GM18907 (cell line): ENCODE data around the gene DNAI1.
"Not testable (repeated sequence)": the region's sequence is repeated elsewhere in the genome, so short reads cannot be mapped to it uniquely, and the experiment has no call there.

Source experiments
- ATAC-seq: cut with Tn5 transposase; IDR thresholded peaks from one replicate; pipeline ENCODE4 v1.9.1; 2021; ENCODE audit warnings: mild to moderate bottlenecking, moderate library complexity; ENCODE audit not compliant: unreplicated experiment

Gene DNAI1

GRCh38 chr9:34458013-34458958 lies at the start of gene DNAI1, which contains the start of gene FAM219A:
DNAI1 (plus strand) TSS chr9:34458805; CDS start chr9:34459006, 201 bp downstream.
FAM219A (minus strand) TSS chr9:34458570; CDS start chr9:34458263, 307 bp downstream.
- ATAC-seq = peak; percentile 97

- ATAC-seq = no peak
Measured at GRCh38 chr9:34409154-34409553, 49.5 kb upstream of the DNAI1 start.

GRCh38 chr9:34412336-34412735 lies 46.3 kb upstream of the DNAI1 start:
- no peak for ATAC-seq

- no peak for ATAC-seq
Measured at GRCh38 chr9:34413231-34413852, 45.3 kb upstream of the DNAI1 start.

GRCh38 chr9:34417734-34418133 lies 40.9 kb upstream of the DNAI1 start:
- no peak for ATAC-seq

- ATAC-seq = no peak
Measured at GRCh38 chr9:34419716-34420504, 38.7 kb upstream of the DNAI1 start.

GRCh38 chr9:34426347-34427074 lies 32.1 kb upstream of the DNAI1 start:
- ATAC-seq = no peak

- no peak for ATAC-seq
Measured at GRCh38 chr9:34428325-34428958, 30.2 kb upstream of the DNAI1 start.

GRCh38 chr9:34430843-34431437 lies 27.7 kb upstream of the DNAI1 start:
- no peak for ATAC-seq

GRCh38 chr9:34431667-34432066 lies 26.9 kb upstream of the DNAI1 start:
- no peak for ATAC-seq

- peak; percentile 51 for ATAC-seq
Measured at GRCh38 chr9:34437006-34437925, 21.3 kb upstream of the DNAI1 start.

- ATAC-seq = not testable (repeated sequence)
Measured at GRCh38 chr9:34437926-34438307, 20.7 kb upstream of the DNAI1 start.

- not testable (repeated sequence) for ATAC-seq
Measured at GRCh38 chr9:34438465-34438864, 20.1 kb upstream of the DNAI1 start.

GRCh38 chr9:34440017-34440416 lies 18.6 kb upstream of the DNAI1 start:
- no peak for ATAC-seq

GRCh38 chr9:34442770-34443169 lies 15.8 kb upstream of the DNAI1 start:
- ATAC-seq = no peak

- no peak for ATAC-seq
Measured at GRCh38 chr9:34443533-34443932, 15.1 kb upstream of the DNAI1 start.

- ATAC-seq = no peak
Measured at GRCh38 chr9:34443976-34444375, 14.6 kb upstream of the DNAI1 start.

- no peak for ATAC-seq
Measured at GRCh38 chr9:34446468-34446891, 12.1 kb upstream of the DNAI1 start.

- no peak for ATAC-seq
Measured at GRCh38 chr9:34446951-34447350, 11.7 kb upstream of the DNAI1 start.
